ENCODE data around the gene CACNG1.

DNA sequence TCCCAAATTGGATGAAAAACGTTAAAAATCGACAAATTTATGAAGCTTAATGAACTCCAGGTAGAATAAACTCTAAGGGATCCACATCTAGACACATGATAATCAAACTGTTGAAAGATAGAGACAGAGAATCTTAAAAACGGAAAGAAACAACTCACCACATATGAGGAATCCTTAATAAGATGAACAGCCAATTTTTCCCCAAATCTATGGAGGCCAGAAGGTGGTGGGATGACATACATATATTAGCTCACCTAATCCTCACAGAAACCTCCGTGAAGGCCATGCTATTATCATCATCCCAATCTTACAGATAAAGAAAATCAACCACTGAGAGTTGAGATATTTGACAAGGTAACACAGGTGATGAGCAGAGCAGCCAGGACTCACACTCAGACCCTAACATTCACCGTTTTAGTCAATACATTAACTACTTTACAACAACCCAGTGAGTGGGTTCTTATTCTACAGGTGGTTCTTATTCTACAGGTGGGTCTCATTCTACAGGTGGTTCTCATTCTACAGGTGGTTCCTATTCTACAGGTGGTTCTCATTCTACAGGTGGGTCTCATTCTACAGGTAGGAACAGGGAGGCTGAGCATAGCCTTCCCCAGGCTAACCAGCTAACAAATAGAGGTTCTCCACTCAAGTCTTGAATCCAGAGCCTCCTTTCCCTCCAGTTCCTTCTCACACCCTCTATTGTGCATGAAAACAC, 4.8 kb downstream of the CACNG1 start:
- TF ChIP-seq, protein P1, sequence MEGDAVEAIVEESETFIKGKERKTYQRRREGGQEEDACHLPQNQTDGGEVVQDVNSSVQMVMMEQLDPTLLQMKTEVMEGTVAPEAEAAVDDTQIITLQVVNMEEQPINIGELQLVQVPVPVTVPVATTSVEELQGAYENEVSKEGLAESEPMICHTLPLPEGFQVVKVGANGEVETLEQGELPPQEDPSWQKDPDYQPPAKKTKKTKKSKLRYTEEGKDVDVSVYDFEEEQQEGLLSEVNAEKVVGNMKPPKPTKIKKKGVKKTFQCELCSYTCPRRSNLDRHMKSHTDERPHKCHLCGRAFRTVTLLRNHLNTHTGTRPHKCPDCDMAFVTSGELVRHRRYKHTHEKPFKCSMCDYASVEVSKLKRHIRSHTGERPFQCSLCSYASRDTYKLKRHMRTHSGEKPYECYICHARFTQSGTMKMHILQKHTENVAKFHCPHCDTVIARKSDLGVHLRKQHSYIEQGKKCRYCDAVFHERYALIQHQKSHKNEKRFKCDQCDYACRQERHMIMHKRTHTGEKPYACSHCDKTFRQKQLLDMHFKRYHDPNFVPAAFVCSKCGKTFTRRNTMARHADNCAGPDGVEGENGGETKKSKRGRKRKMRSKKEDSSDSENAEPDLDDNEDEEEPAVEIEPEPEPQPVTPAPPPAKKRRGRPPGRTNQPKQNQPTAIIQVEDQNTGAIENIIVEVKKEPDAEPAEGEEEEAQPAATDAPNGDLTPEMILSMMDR (conservative IDR thresholded peaks at IDR 0.05): no peak
- TF ChIP-seq ZFX (IDR thresholded peaks at IDR 0.05): no peak

All from C4-2B (cell line).